HepG2 (cell line): ENCODE results near the gene TACC3. TPM values are rescaled to one million over a fixed set of nuclear protein-coding genes. Genes with fewer than 3 reads are reported as not detected.

Experiments
- AKAP8 ChIP-seq: sonication (generic); formaldehyde crosslinking; IDR thresholded peaks from 2 replicates; pipeline ENCODE4 v1.5.1; 2020; ENCODE audit warnings: mild to moderate bottlenecking, missing genetic modification reagents
- CREM ChIP-seq, 2 experiments: sonication (generic) in 1 of 2; formaldehyde crosslinking in 1 of 2; IDR thresholded peaks; 2 replicates each; pipeline versions ENCODE4 v1.4.0 to v1.6.1; 2016 to 2020; ENCODE audit warnings: antibody characterized with exemption in 1 of 2, mild to moderate bottlenecking in 1 of 2, missing genetic modification reagents in 1 of 2
- GATAD2A ChIP-seq: IDR thresholded peaks from 2 replicates; pipeline ENCODE4 v1.6.1; 2016
- HNRNPL ChIP-seq: fragments of 200-400 bp; formaldehyde crosslinking; IDR thresholded peaks from 2 replicates; pipeline ENCODE4 v1.6.1; 2017; ENCODE audit warnings: mild to moderate bottlenecking, low read depth, low read length
- HOXA9 ChIP-seq: sonication (generic); formaldehyde crosslinking; IDR thresholded peaks from 2 replicates; pipeline ENCODE4 v1.8.1; 2022; ENCODE audit warnings: missing genetic modification reagents, mild to moderate bottlenecking, moderate library complexity, borderline replicate concordance
- ISL2 ChIP-seq: sonication (generic); formaldehyde crosslinking; IDR thresholded peaks from 2 replicates; pipeline ENCODE4 v1.5.0; 2020; ENCODE audit warnings: missing genetic modification reagents
- LCORL ChIP-seq, 2 experiments: fragments of 450-650 bp in 1 of 2; sonication (generic) in 1 of 2; formaldehyde crosslinking in 1 of 2; IDR thresholded peaks; 2 replicates each; pipeline versions ENCODE4 v1.5.0 to v1.6.1; 2017 to 2020; ENCODE audit warnings: antibody characterized with exemption in 1 of 2, missing genetic modification reagents in 1 of 2
- MYC ChIP-seq: sonication (generic); formaldehyde crosslinking; IDR thresholded peaks from 2 replicates; pipeline ENCODE4 v1.9.0; 2021; ENCODE audit warnings: missing genetic modification reagents, borderline replicate concordance
- NCOA5 ChIP-seq: sonication (generic); formaldehyde crosslinking; IDR thresholded peaks from 2 replicates; pipeline ENCODE4 v1.4.0; 2020; ENCODE audit warnings: missing genetic modification reagents
- NR2C2 ChIP-seq: sonication (generic); formaldehyde crosslinking; IDR thresholded peaks from 2 replicates; pipeline ENCODE4 v1.4.0; 2020; ENCODE audit warnings: missing genetic modification reagents, mild to moderate bottlenecking, moderate library complexity, borderline replicate concordance
- PHF21A ChIP-seq: sonication (generic); formaldehyde crosslinking; IDR thresholded peaks from 2 replicates; pipeline ENCODE4 v1.5.0; 2020; ENCODE audit warnings: mild to moderate bottlenecking, missing genetic modification reagents
- RBFOX2 ChIP-seq: fragments of 200-400 bp; formaldehyde crosslinking; IDR thresholded peaks from 2 replicates; pipeline ENCODE4 v1.6.1; 2017; ENCODE audit warnings: low read depth, mild to moderate bottlenecking, low read length
- REST ChIP-seq, 2 experiments: IDR thresholded peaks; 2 replicates each; pipeline ENCODE4 v1.6.1; 2011 to 2012; ENCODE audit warnings: low read length in 2 of 2, borderline replicate concordance in 1 of 2, low read depth in 1 of 2, mild to moderate bottlenecking in 1 of 2, moderate library complexity in 1 of 2
- SAP130 ChIP-seq: IDR thresholded peaks from 2 replicates; pipeline ENCODE4 v1.6.1; 2016; ENCODE audit warnings: low read depth
- SMARCE1 ChIP-seq: fragments of 450-650 bp; IDR thresholded peaks from 2 replicates; pipeline ENCODE4 v1.6.1; 2017; ENCODE audit warnings: borderline replicate concordance
- SOX6 ChIP-seq, 2 experiments: fragments of 450-650 bp in 1 of 2; sonication (generic) in 1 of 2; formaldehyde crosslinking in 1 of 2; IDR thresholded peaks; 2 replicates each; pipeline versions ENCODE4 v1.4.0 to v1.6.1; 2017 to 2020; ENCODE audit warnings: antibody characterized with exemption in 1 of 2, mild to moderate bottlenecking in 1 of 2, missing genetic modification reagents in 1 of 2
- ZBTB7B ChIP-seq: sonication (generic); formaldehyde crosslinking; IDR thresholded peaks from 2 replicates; pipeline ENCODE4 v1.4.0; 2020; ENCODE audit warnings: missing genetic modification reagents
- ZFX ChIP-seq: sonication (generic); formaldehyde crosslinking; IDR thresholded peaks from 2 replicates; pipeline ENCODE4 v1.4.0; 2020; ENCODE audit warnings: mild to moderate bottlenecking, low read depth, missing genetic modification reagents, moderate library complexity
- ZNF331 ChIP-seq: sonication (generic); formaldehyde crosslinking; IDR thresholded peaks from 2 replicates; pipeline ENCODE4 v1.4.0; 2020; ENCODE audit warnings: missing genetic modification reagents
- ZNF451 ChIP-seq: sonication (generic); formaldehyde crosslinking; IDR thresholded peaks from 2 replicates; pipeline ENCODE4 v1.5.0; 2020; ENCODE audit warnings: mild to moderate bottlenecking, missing genetic modification reagents
- ZNF564 ChIP-seq: sonication (generic); formaldehyde crosslinking; IDR thresholded peaks from 2 replicates; pipeline ENCODE4 v1.8.1; 2023; ENCODE audit warnings: mild to moderate bottlenecking, missing genetic modification reagents
- ZSCAN25 ChIP-seq: sonication (generic); formaldehyde crosslinking; IDR thresholded peaks from 2 replicates; pipeline ENCODE4 v1.8.0; 2022; ENCODE audit warnings: mild to moderate bottlenecking, missing genetic modification reagents
- polyA plus RNA-seq, 8 experiments: library from polyadenylated mRNA; depleted of rRNA in 3 of 8; stranded (reverse) in 7 of 8; unstranded in 1 of 8; fragments of >200 nt; fragmentation: Illumina TruSeq in 4 of 8; extraction: Trizol in 4 of 8; gene quantifications; 2 replicates each; pipeline versions ENCODE4 v1.2.1 to v1.2.3, GENCODE V29; 2011 to 2016; ENCODE audit warnings: low read depth in 4 of 8, missing spikeins in 1 of 8, mixed read lengths in 1 of 8; ENCODE audit not compliant: insufficient read depth in 1 of 8
- total RNA-seq, 5 experiments: library from RNA; depleted of rRNA; stranded (reverse); fragments of >200 nt; fragmentation: Illumina TruSeq; extraction: Trizol; gene quantifications; 2 replicates each; pipeline ENCODE4 v1.2.3, GENCODE V29; 2016; ENCODE audit warnings: low read depth in 1 of 5
- TF ChIP-seq, protein P1 (sequence below): sonication (generic); formaldehyde crosslinking; IDR thresholded peaks from 2 replicates; pipeline ENCODE4 v1.9.0; 2022; ENCODE audit warnings: low read depth, missing genetic modification reagents
- TF ChIP-seq, protein P2 (sequence below): sonication (generic); formaldehyde crosslinking; IDR thresholded peaks from 2 replicates; pipeline ENCODE4 v1.4.0; 2020; ENCODE audit warnings: missing genetic modification reagents

TACC3 gene
- total and polyA plus RNA-seq, 2 of the 13 experiments (the other 11 are each of a cell fraction or from before 2014, with no cell fraction given) = 20.3 to 21.2 TPM

DNA sequence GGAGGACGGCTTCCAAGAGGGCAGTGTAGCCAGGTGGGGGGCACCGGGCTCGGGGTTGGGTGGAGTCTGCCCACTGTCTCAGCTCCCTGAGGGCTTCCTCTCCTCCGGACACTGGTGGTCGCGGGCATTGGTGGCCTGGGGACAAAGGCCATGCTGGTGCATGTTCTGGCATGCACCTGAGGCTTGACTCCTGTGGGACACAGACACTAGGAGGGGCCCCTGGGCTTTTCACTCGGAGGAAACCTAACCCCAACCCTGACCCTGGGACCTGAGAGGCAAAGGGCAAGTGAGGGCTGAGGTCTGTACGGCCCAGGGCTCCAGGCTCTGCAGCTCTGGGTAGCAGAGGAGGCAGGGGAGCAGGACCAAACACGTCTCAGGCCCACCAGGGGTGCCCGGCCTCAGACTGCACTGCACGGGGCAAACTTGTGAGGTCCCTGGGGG is 49.5 kb downstream of the TACC3 start (continued):
- TF ChIP-seq ZNF451 (CRISPR knock-in tag) (peak; percentile 63; the same call in 1 of the 2 replicates), SAP130 (CRISPR knock-in tag) (0 out of 2 replicates have a peak, but pooled peaks have one; percentile 20), MYC (CRISPR knock-in tag) (peak; percentile 53; the same call in 1 of the 2 replicates), NCOA5 (CRISPR knock-in tag) (no peak), REST (IDR thresholded peaks at IDR 0.05; ENCODE audit: borderline replicate concordance in 1 of 2, low read depth in 1 of 2, low read length in 2 of 2) (no peak), ZNF564 (CRISPR knock-in tag) (no peak), ZFX (CRISPR knock-in tag) (peak; percentile 56), ZSCAN25 (peak; percentile 61; the same call in 1 of the 2 replicates), ISL2 (CRISPR knock-in tag) (0 out of 2 replicates have a peak, but pooled peaks have one; percentile 32), ZBTB7B (CRISPR knock-in tag) (peak; percentile 80), HNRNPL (peak; percentile 82), RBFOX2 (no peak; the same call in 1 of the 2 replicates), NR2C2 (CRISPR knock-in tag) (peak; percentile 63), LCORL (IDR thresholded peaks at IDR 0.05) (no peak), LCORL (CRISPR knock-in tag; IDR thresholded peaks at IDR 0.05) (peak; percentile 89), HOXA9 (CRISPR knock-in tag) (no peak), GATAD2A (CRISPR knock-in tag) (peak; percentile 49; the same call in 1 of the 2 replicates), ZNF331 (CRISPR knock-in tag) (peak; percentile 40; the same call in 1 of the 2 replicates), PHF21A (CRISPR knock-in tag) (peak; percentile 64), AKAP8 (CRISPR knock-in tag) (peak; percentile 38; the same call in 1 of the 2 replicates), CREM (IDR thresholded peaks at IDR 0.05) (peak; percentile 20; the same call in 1 of the 2 replicates), CREM (CRISPR knock-in tag; IDR thresholded peaks at IDR 0.05) (no peak), SMARCE1 (no peak), SOX6 (IDR thresholded peaks at IDR 0.05) (no peak), SOX6 (CRISPR knock-in tag; IDR thresholded peaks at IDR 0.05) (peak; percentile 45; the same call in 1 of the 2 replicates)
- TF ChIP-seq, protein P1, sequence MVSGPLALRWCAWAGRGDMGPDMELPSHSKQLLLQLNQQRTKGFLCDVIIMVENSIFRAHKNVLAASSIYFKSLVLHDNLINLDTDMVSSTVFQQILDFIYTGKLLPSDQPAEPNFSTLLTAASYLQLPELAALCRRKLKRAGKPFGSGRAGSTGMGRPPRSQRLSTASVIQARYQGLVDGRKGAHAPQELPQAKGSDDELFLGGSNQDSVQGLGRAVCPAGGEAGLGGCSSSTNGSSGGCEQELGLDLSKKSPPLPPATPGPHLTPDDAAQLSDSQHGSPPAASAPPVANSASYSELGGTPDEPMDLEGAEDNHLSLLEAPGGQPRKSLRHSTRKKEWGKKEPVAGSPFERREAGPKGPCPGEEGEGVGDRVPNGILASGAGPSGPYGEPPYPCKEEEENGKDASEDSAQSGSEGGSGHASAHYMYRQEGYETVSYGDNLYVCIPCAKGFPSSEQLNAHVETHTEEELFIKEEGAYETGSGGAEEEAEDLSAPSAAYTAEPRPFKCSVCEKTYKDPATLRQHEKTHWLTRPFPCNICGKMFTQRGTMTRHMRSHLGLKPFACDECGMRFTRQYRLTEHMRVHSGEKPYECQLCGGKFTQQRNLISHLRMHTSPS = peak; percentile 85; the same call in 1 of the 2 replicates
- TF ChIP-seq, protein P2, sequence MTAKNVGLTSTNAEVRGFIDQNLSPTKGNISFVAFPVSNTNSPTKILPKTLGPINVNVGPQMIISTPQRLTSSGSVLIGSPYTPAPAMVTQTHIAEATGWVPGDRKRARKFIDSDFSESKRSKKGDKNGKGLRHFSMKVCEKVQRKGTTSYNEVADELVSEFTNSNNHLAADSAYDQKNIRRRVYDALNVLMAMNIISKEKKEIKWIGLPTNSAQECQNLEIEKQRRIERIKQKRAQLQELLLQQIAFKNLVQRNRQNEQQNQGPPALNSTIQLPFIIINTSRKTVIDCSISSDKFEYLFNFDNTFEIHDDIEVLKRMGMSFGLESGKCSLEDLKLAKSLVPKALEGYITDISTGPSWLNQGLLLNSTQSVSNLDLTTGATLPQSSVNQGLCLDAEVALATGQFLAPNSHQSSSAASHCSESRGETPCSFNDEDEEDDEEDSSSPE (CRISPR knock-in tag) = 0 out of 2 replicates have a peak, but pooled peaks have one; percentile 20
